NCI-H345 (cell line): ENCODE measurements around the gene RSPH10B.
"Not testable (repeated sequence)": the region's sequence is repeated elsewhere in the genome, so short reads cannot be mapped to it uniquely, and the experiment has no call there.

Experiments used
- DNase-seq: peaks from one replicate; lab custom pipeline; 2025; lab: John Stamatoyannopoulos, UW

RSPH10B gene

GRCh38 chr7:5926263-5926870, 44.1 kb downstream of the RSPH10B start:
- DNase-seq: not testable (repeated sequence)

- not testable (repeated sequence) for DNase-seq
These were observed 45.9 kb downstream of the RSPH10B start for GRCh38 chr7:5924630-5925029.

- not testable (repeated sequence) for DNase-seq
These were observed 46.3 kb downstream of the RSPH10B start for GRCh38 chr7:5924180-5924579.

GRCh38 chr7:5916529-5916928, 54.0 kb downstream of the RSPH10B start:
- not testable (repeated sequence) for DNase-seq

- not testable (repeated sequence) for DNase-seq
These were observed 61.7 kb downstream of the RSPH10B start for GRCh38 chr7:5908835-5909234.

- DNase-seq: not testable (repeated sequence)
These were observed 65.8 kb downstream of the RSPH10B start for GRCh38 chr7:5904726-5905125.

- DNase-seq: not testable (repeated sequence)
These were observed 67.5 kb downstream of the RSPH10B start for GRCh38 chr7:5903002-5903401.

- peak; percentile 60 for DNase-seq
These were observed 71.8 kb downstream of the RSPH10B start, which contains the start of gene CCZ1 for GRCh38 chr7:5898480-5899224. Gene CCZ1 (plus strand): TSS chr7:5898733. CDS start chr7:5898800, 67 bp downstream.

GRCh38 chr7:5897369-5897919, 73.0 kb downstream of the RSPH10B start:
- peak; percentile 54 for DNase-seq

GRCh38 chr7:5892498-5892897, 78.0 kb downstream of the RSPH10B start:
- no peak for DNase-seq

- DNase-seq: not testable (repeated sequence)
These were observed 80.2 kb downstream of the RSPH10B start for GRCh38 chr7:5890244-5890643.

GRCh38 chr7:5888021-5888420, 82.5 kb downstream of the RSPH10B start:
- DNase-seq: not testable (repeated sequence)

- not testable (repeated sequence) for DNase-seq
These were observed 86.1 kb downstream of the RSPH10B start for GRCh38 chr7:5884431-5884830.

- DNase-seq: not testable (repeated sequence)
These were observed 90.4 kb downstream of the RSPH10B start for GRCh38 chr7:5880106-5880505.

- not testable (repeated sequence) for DNase-seq
These were observed 90.9 kb downstream of the RSPH10B start for GRCh38 chr7:5879591-5879990.
